Measurements from ENCODE around the gene GRB10. TPM values are rescaled to one million over a fixed set of nuclear protein-coding genes. Genes with fewer than 3 reads are reported as not detected.

GRB10 gene
- total RNA-seq, 4 donors from 2014 or later: 8.8 to 55.7 (median 14.3) TPM

DNA sequence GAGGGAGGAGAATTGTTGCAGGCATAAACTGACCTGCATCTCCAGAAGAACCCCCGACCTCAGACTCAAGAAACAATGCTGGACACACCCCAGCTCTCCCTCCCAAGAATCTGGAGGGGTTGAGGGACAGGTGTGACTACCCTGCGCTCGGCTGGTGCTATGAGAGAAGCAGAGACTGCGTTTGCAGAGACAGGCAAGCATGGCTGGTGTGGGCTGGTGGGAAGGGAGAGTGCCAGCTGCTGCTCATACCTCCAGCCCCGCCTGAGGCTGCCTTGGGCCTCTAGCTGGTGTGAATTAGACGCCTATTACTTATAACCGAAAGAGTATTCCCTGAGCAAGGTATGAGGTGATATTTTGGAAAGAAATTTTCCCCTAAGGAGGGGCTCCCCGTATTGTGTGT is 169.2 kb downstream of the GRB10 start:
- H3K27ac ChIP-seq: peak overlapping the region in 1 of 4 donors; percentile 45
- no peak overlapping the region for H3K4me3 ChIP-seq
- no peaks in the 10 kb centered on the region for H3K36me3 ChIP-seq
- H3K9me3 ChIP-seq: no peaks in the 10 kb centered on the region
- intact Hi-C loops (cut with DNase I; ENCODE audit: low total_unique reads) (no loop called here), in situ Hi-C loops (cut with MboI; ENCODE audit: low pct_ligation_motif_present in 1 of 4, low pct_unique_long_range_greater_than_20kb in 1 of 4, low sequenced_read_pairs in 3 of 4) (loop anchor here in 1 of 4 donors (25.0 kb wide), 1 partner anchor 151 kb away; the partner anchor contains the start of gene FIGNL1)
- TF ChIP-seq POLR2A (IDR thresholded peaks at IDR 0.05) (no peak), CTCF (IDR thresholded peaks at IDR 0.05) (no peak), POLR2AphosphoS5 (IDR thresholded peaks at IDR 0.05) (no peak), EP300 (IDR thresholded peaks at IDR 0.05; ENCODE audit: low read depth) (no peak)
- H3K27me3 ChIP-seq: no peaks in the 10 kb centered on the region
- peaks cover 0 to 11% (median 5%) of the 10 kb centered on the region in 4 donors for H3K4me1 ChIP-seq
- no peak for DNase-seq
- WGBS, 2 donors (ENCODE audit: low coverage in 1 of 2): 89% methylated on average over 8 of the region's 8 CpGs; no CpG with 5 or more reads in 1 of the 2 donors

DNA sequence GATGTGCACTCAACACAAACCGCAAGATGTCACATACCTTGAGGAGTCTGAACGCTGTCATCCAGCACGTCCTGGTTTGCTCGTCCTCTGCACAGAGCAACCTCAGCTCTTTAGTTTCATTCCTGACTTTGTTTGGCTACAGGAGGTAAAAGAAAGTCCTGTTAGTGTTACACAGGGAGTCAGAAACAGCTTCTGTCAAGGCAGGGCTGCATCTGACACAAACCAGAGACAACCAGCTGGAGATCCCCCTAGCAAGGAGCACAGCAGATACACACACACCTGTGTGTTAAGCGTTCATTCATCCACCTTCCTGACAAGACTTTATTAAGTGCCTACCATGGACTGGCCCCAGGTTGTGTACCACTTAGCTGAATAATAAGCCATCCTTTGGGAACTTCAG is 170.0 kb downstream of the GRB10 start:
- no peaks in the 10 kb centered on the region for H3K9me3 ChIP-seq
- H3K27me3 ChIP-seq: no peaks in the 10 kb centered on the region
- TF ChIP-seq POLR2AphosphoS5 (IDR thresholded peaks at IDR 0.05) (peak in 2 of 3 donors; percentile 31 to 41), POLR2A (IDR thresholded peaks at IDR 0.05) (no peak)
- H3K27ac ChIP-seq: peak overlapping the region in 3 of 4 donors; percentile 1 to 45 (median 28)
- DNase-seq: no peak
- peaks cover 0 to 11% (median 5%) of the 10 kb centered on the region in 4 donors for H3K4me1 ChIP-seq
- no peak overlapping the region for H3K4me3 ChIP-seq
- WGBS, 2 donors (ENCODE audit: low coverage in 1 of 2): 69 to 89% methylated on average over 4 to 5 of the region's 5 CpGs
- intact Hi-C loops (cut with DNase I; ENCODE audit: low total_unique reads) (no loop called here), in situ Hi-C loops (cut with MboI; ENCODE audit: low pct_ligation_motif_present in 1 of 4, low pct_unique_long_range_greater_than_20kb in 1 of 4, low sequenced_read_pairs in 3 of 4) (loop anchor here in 1 of 4 donors (25.0 kb wide), 1 partner anchor 150 kb away; the partner anchor contains the start of gene FIGNL1)
- H3K36me3 ChIP-seq: no peaks in the 10 kb centered on the region

GRCh38 chr7:50610521-50611277 is 172.0 kb downstream of the GRB10 start:
- peaks cover 0 to 9% (median 5%) of the 10 kb centered on the region in 4 donors for H3K4me1 ChIP-seq
- intact Hi-C loops (cut with DNase I; ENCODE audit: low total_unique reads) (no loop called here), in situ Hi-C loops (cut with MboI; ENCODE audit: low pct_ligation_motif_present in 1 of 4, low pct_unique_long_range_greater_than_20kb in 1 of 4, low sequenced_read_pairs in 3 of 4) (loop anchor here in 1 of 4 donors (25.0 kb wide), 1 partner anchor 148 kb away; the partner anchor contains the start of gene FIGNL1)
- H3K4me3 ChIP-seq: no peak overlapping the region
- H3K36me3 ChIP-seq: peaks cover 0 to 6% (median 0%) of the 10 kb centered on the region in 4 donors
- H3K27me3 ChIP-seq: no peaks in the 10 kb centered on the region
- DNase-seq: no peak
- H3K9me3 ChIP-seq: no peaks in the 10 kb centered on the region
- 62 to 74% methylated on average over 6 of the region's 6 CpGs for WGBS, 2 donors (ENCODE audit: low coverage in 1 of 2)
- TF ChIP-seq CTCF (IDR thresholded peaks at IDR 0.05): no peak
- TF ChIP-seq POLR2AphosphoS5 (IDR thresholded peaks at IDR 0.05): no peak
- TF ChIP-seq EP300 (IDR thresholded peaks at IDR 0.05; ENCODE audit: low read depth): no peak
- no peak for TF ChIP-seq POLR2A (IDR thresholded peaks at IDR 0.05)
- H3K27ac ChIP-seq: no peak overlapping the region

GRCh38 chr7:50608196-50608906 is 174.3 kb downstream of the GRB10 start:
- TF ChIP-seq EP300 (IDR thresholded peaks at IDR 0.05; ENCODE audit: low read depth) (no peak), POLR2A (IDR thresholded peaks at IDR 0.05) (no peak), CTCF (IDR thresholded peaks at IDR 0.05) (no peak), POLR2AphosphoS5 (IDR thresholded peaks at IDR 0.05) (no peak)
- no peaks in the 10 kb centered on the region for H3K27me3 ChIP-seq

More at GRCh38 chr7:50608196-50608906, 174.3 kb downstream of the GRB10 start:
- H3K36me3 ChIP-seq: peaks cover 0 to 6% (median 0%) of the 10 kb centered on the region in 4 donors
- in situ Hi-C loops (cut with MboI; ENCODE audit: low pct_ligation_motif_present in 1 of 4, low pct_unique_long_range_greater_than_20kb in 1 of 4, low sequenced_read_pairs in 3 of 4) (loop anchor here in 1 of 4 donors (25.0 kb wide), 1 partner anchor 146 kb away; the partner anchor contains the start of gene FIGNL1), intact Hi-C loops (cut with DNase I; ENCODE audit: low total_unique reads) (no loop called here)
- H3K4me3 ChIP-seq: no peak overlapping the region
- H3K9me3 ChIP-seq: no peaks in the 10 kb centered on the region
- WGBS, 2 donors (ENCODE audit: low coverage in 1 of 2): 69 to 78% methylated on average over 7 to 9 of the region's 9 CpGs
- H3K4me1 ChIP-seq: no peaks in the 10 kb centered on the region
- DNase-seq: no peak
- H3K27ac ChIP-seq: no peak overlapping the region
